Activated CD4-positive, CD25-positive, alpha-beta regulatory T cell (primary cell): ENCODE data around the gene MCM8.

Source experiments
- DNase-seq, 4 experiments: peaks; one replicate each; lab custom pipeline; 2025; lab: John Stamatoyannopoulos, UW

MCM8 gene

GRCh38 chr20:6044115-6044514 lies 93.7 kb downstream of the MCM8 start:
- DNase-seq, result no peak

- DNase-seq, result no peak
Measured at GRCh38 chr20:6045566-6045965, 95.1 kb downstream of the MCM8 start.

- no peak for DNase-seq
Measured at GRCh38 chr20:6046432-6046831, 96.0 kb downstream of the MCM8 start.

- no peak for DNase-seq
Measured at GRCh38 chr20:6048391-6048790, 97.9 kb downstream of the MCM8 start.
